Vagina (tissue), 2 donors: Measurements from ENCODE around the gene HIRA. TPM values are rescaled to one million over a fixed set of nuclear protein-coding genes. Genes with fewer than 3 reads are reported as not detected.

Source experiments
- DNase-seq, 2 donors: peaks; one replicate each; pipeline ENCODE4 v3.0.0-alpha.2; 2017; ENCODE audit errors: extremely low spot score in 2 of 2
- H3K27ac ChIP-seq: fragments of 200-600 bp; sonication (generic); one replicate; pipeline ENCODE4 v1.5.1; 2019
- H3K27me3 ChIP-seq: fragments of 200-600 bp; sonication (generic); one replicate; pipeline ENCODE4 v1.5.1; 2019
- H3K36me3 ChIP-seq, 2 donors: fragments of 200-600 bp; sonication (generic); one replicate each; pipeline ENCODE4 v1.5.1; 2017 to 2019
- H3K4me1 ChIP-seq: fragments of 200-600 bp; sonication (generic); one replicate; pipeline ENCODE4 v1.5.1; 2019
- H3K4me3 ChIP-seq, 2 donors: fragments of 200-600 bp; sonication (generic); 1 replicate in 1 of 2; 2 replicates in 1 of 2; pipeline ENCODE4 v1.5.1; 2016 to 2019
- H3K9me3 ChIP-seq: fragments of 200-600 bp; sonication (generic); one replicate; pipeline ENCODE4 v1.5.1; 2019
- CTCF ChIP-seq, 3 experiments: fragments of 450-650 bp in 2 of 3; fragments of 200-600 bp in 1 of 3; sonication (generic) in 1 of 3; IDR thresholded peaks; one replicate each; pipeline ENCODE4 v1.5.1; 2017 to 2019; ENCODE audit warnings: antibody characterized with exemption in 3 of 3, mild to moderate bottlenecking in 2 of 3, moderate library complexity in 2 of 3
- POLR2A ChIP-seq, 2 donors: fragments of 450-650 bp; IDR thresholded peaks; one replicate each; pipeline ENCODE4 v1.6.1; 2017; ENCODE audit warnings: antibody characterized with exemption in 2 of 2, mild to moderate bottlenecking in 2 of 2, moderate library complexity in 2 of 2
- POLR2AphosphoS5 ChIP-seq, 2 donors: sonication (generic); formaldehyde crosslinking; IDR thresholded peaks; one replicate each; pipeline ENCODE4 v1.9.0; 2017; ENCODE audit warnings: antibody characterized with exemption in 2 of 2, mild to moderate bottlenecking in 2 of 2, low read depth in 1 of 2; ENCODE audit not compliant: insufficient read depth in 1 of 2
- intact Hi-C: fragments of 100-400 bp; cut with DNase I; formaldehyde crosslinking; loops from one replicate; pipeline ENCODE4 v1.15.1; 2023
- total RNA-seq: library from RNA; depleted of rRNA; stranded (reverse); fragments of >200 nt; gene quantifications from one replicate; pipeline ENCODE4 v1.2.3, GENCODE V29; 2016

Gene HIRA
- total RNA-seq, 1 donor from 2014 or later, result 13.5 TPM

- TF ChIP-seq POLR2AphosphoS5 (IDR thresholded peaks at IDR 0.05; ENCODE audit: insufficient read depth in 1 of 2, low read depth in 1 of 2), result no peak
- TF ChIP-seq POLR2A (IDR thresholded peaks at IDR 0.05), result no peak
- TF ChIP-seq CTCF (IDR thresholded peaks at IDR 0.05), result no peak
- Histone ChIP-seq H3K9me3 (no peaks in the 10 kb centered on the region), H3K27me3 (no peaks in the 10 kb centered on the region), H3K4me3 (no peak overlapping the region), H3K4me1 (no peaks in the 10 kb centered on the region), H3K27ac (no peak overlapping the region), H3K36me3 (peaks cover 0 to 42% of the 10 kb centered on the region in 2 donors)
- DNase-seq, result no peak
- intact Hi-C loops, result no loop called here
These were observed 33.3 kb downstream of the HIRA start for GRCh38 chr22:19398206-19398605.

GRCh38 chr22:19397734-19398104 is 33.8 kb downstream of the HIRA start:
- peaks cover 0 to 47% of the 10 kb centered on the region in 2 donors for H3K36me3 ChIP-seq

GRCh38 chr22:19396934-19397733 is 34.4 kb downstream of the HIRA start:
- Histone ChIP-seq H3K36me3 (peaks cover 0 to 53% of the 10 kb centered on the region in 2 donors), H3K4me1 (no peaks in the 10 kb centered on the region), H3K9me3 (no peaks in the 10 kb centered on the region), H3K4me3 (no peak overlapping the region), H3K27ac (no peak overlapping the region), H3K27me3 (no peaks in the 10 kb centered on the region)
- no peak for DNase-seq
- intact Hi-C loops, result no loop called here
- no peak for TF ChIP-seq POLR2A (IDR thresholded peaks at IDR 0.05)
- TF ChIP-seq POLR2AphosphoS5 (IDR thresholded peaks at IDR 0.05; ENCODE audit: insufficient read depth in 1 of 2, low read depth in 1 of 2), result no peak
- TF ChIP-seq CTCF (IDR thresholded peaks at IDR 0.05), result no peak

More at GRCh38 chr22:19397734-19398104, 33.8 kb downstream of the HIRA start:
- H3K4me3 ChIP-seq, result no peak overlapping the region
- no peaks in the 10 kb centered on the region for H3K4me1 ChIP-seq
- no peaks in the 10 kb centered on the region for H3K9me3 ChIP-seq
- no peak overlapping the region for H3K27ac ChIP-seq
- no peak for TF ChIP-seq CTCF (IDR thresholded peaks at IDR 0.05)
- intact Hi-C loops, result no loop called here
- DNase-seq, result no peak
- H3K27me3 ChIP-seq, result no peaks in the 10 kb centered on the region

GRCh38 chr22:19396561-19396933 is 35.0 kb downstream of the HIRA start:
- no peak overlapping the region for H3K4me3 ChIP-seq
- intact Hi-C loops, result no loop called here
- DNase-seq, result no peak
- H3K4me1 ChIP-seq, result no peaks in the 10 kb centered on the region
- no peaks in the 10 kb centered on the region for H3K27me3 ChIP-seq
- no peaks in the 10 kb centered on the region for H3K9me3 ChIP-seq
- peaks cover 0 to 59% of the 10 kb centered on the region in 2 donors for H3K36me3 ChIP-seq
- TF ChIP-seq POLR2A (IDR thresholded peaks at IDR 0.05) (no peak), POLR2AphosphoS5 (IDR thresholded peaks at IDR 0.05; ENCODE audit: insufficient read depth in 1 of 2, low read depth in 1 of 2) (no peak), CTCF (IDR thresholded peaks at IDR 0.05) (no peak)
- no peak overlapping the region for H3K27ac ChIP-seq

GRCh38 chr22:19395276-19395675 is 36.3 kb downstream of the HIRA start:
- intact Hi-C loops, result no loop called here
- Histone ChIP-seq H3K36me3 (peaks cover 0 to 68% of the 10 kb centered on the region in 2 donors), H3K4me3 (no peak overlapping the region), H3K9me3 (no peaks in the 10 kb centered on the region), H3K27me3 (no peaks in the 10 kb centered on the region), H3K4me1 (no peaks in the 10 kb centered on the region), H3K27ac (no peak overlapping the region)
- TF ChIP-seq CTCF (IDR thresholded peaks at IDR 0.05) (no peak), POLR2A (IDR thresholded peaks at IDR 0.05) (no peak), POLR2AphosphoS5 (IDR thresholded peaks at IDR 0.05; ENCODE audit: insufficient read depth in 1 of 2, low read depth in 1 of 2) (no peak)
- DNase-seq, result no peak
